IMR-90 (cell line): ENCODE results near the gene ARPC5L. TPM values are rescaled to one million over a fixed set of nuclear protein-coding genes. Genes with fewer than 3 reads are reported as not detected.

Source experiments
- ATAC-seq: fragments of 200-7000 bp; cut with Tn5 transposase; 2 replicates; pipeline ENCODE4 v1.9.1; 2020; ENCODE audit warnings: low read depth, mild to moderate bottlenecking, moderate library complexity
- BruUV-seq: library from RNA; stranded (reverse); fragments of 400-500 nt; replicated peaks from 2 replicates; lab custom pipeline; 2021; lab: Mats Ljungman, UMichigan
- CTCF ChIA-PET: fragments of 300-600 bp; formaldehyde crosslinking; extraction: SDS; loops from one replicate; lab custom pipeline; 2021; ENCODE audit warnings: antibody characterized with exemption; lab: Yijun Ruan, JAX
- POLR2A ChIA-PET: fragments of 300-600 bp; sonication (Branson Sonifier 250); formaldehyde crosslinking; loops from one replicate; lab custom pipeline; 2022; ENCODE audit warnings: antibody characterized with exemption; ENCODE audit not compliant: unreplicated experiment; lab: Charles Lee
- DNase-seq: peaks from one replicate; pipeline ENCODE4 v3.0.0; 2013
- H2AFZ ChIP-seq: replicated peaks from 2 replicates; pipeline ENCODE3; 2013; ENCODE audit warnings: low read length, mild to moderate bottlenecking; ENCODE audit not compliant: poor library complexity
- H2AK5ac ChIP-seq: 2 replicates; pipeline ENCODE4 v1.6.1; 2013; ENCODE audit warnings: low read depth, low read length, inconsistent platforms
- H2AK9ac ChIP-seq: replicated peaks from 2 replicates; pipeline ENCODE3; 2013; ENCODE audit warnings: mild to moderate bottlenecking, low read depth, low read length, moderate library complexity; ENCODE audit not compliant: poor library complexity
- H2BK120ac ChIP-seq: 2 replicates; pipeline ENCODE4 v1.6.1; 2013; ENCODE audit warnings: low read depth, low read length, inconsistent platforms
- H2BK15ac ChIP-seq: 3 replicates; pipeline ENCODE4 v1.6.1; 2013; ENCODE audit warnings: low read depth, low read length, inconsistent platforms
- H2BK20ac ChIP-seq: 2 replicates; pipeline ENCODE4 v1.6.1; 2013; ENCODE audit warnings: low read depth, mild to moderate bottlenecking, inconsistent platforms, low read length, moderate library complexity
- H2BK5ac ChIP-seq: 2 replicates; pipeline ENCODE4 v1.6.1; 2013; ENCODE audit warnings: mild to moderate bottlenecking, low read depth, low read length, inconsistent platforms; ENCODE audit not compliant: poor library complexity, severe bottlenecking
- H3K14ac ChIP-seq: replicated peaks from 2 replicates; pipeline ENCODE4 v1.6.1; 2013; ENCODE audit warnings: low read depth, low read length, inconsistent platforms
- H3K18ac ChIP-seq: 2 replicates; pipeline ENCODE4 v1.6.1; 2013; ENCODE audit warnings: low read depth, low read length, control low read depth
- H3K23ac ChIP-seq: 2 replicates; pipeline ENCODE4 v1.6.1; 2013; ENCODE audit warnings: low read depth, low read length, inconsistent platforms
- H3K27ac ChIP-seq: 2 replicates; pipeline ENCODE4 v1.5.1; 2013; ENCODE audit warnings: mild to moderate bottlenecking, control low read depth, low read length; ENCODE audit not compliant: insufficient read depth
- H3K27me3 ChIP-seq: 2 replicates; pipeline ENCODE4 v1.6.1; 2013; ENCODE audit warnings: low read length; ENCODE audit not compliant: control insufficient read depth, insufficient read depth
- H3K36me3 ChIP-seq: 2 replicates; pipeline ENCODE4 v1.6.1; 2013; ENCODE audit warnings: low read length, mixed read lengths; ENCODE audit not compliant: control insufficient read depth, insufficient read depth
- H3K4ac ChIP-seq: 2 replicates; pipeline ENCODE4 v1.6.1; 2013; ENCODE audit warnings: low read depth, low read length, inconsistent platforms
- H3K4me1 ChIP-seq: 2 replicates; pipeline ENCODE4 v1.6.1; 2013; ENCODE audit warnings: low read length, mixed read lengths; ENCODE audit not compliant: control insufficient read depth, insufficient read depth
- H3K4me2 ChIP-seq: 2 replicates; pipeline ENCODE4 v1.6.1; 2013; ENCODE audit warnings: low read depth, mild to moderate bottlenecking, control low read depth, low read length, moderate library complexity
- H3K4me3 ChIP-seq: 2 replicates; pipeline ENCODE4 v1.5.1; 2013; ENCODE audit warnings: low read depth, mild to moderate bottlenecking, control low read depth, low read length, moderate library complexity; ENCODE audit not compliant: insufficient read depth
- H3K56ac ChIP-seq: 2 replicates; pipeline ENCODE4 v1.6.1; 2013; ENCODE audit warnings: low read length, inconsistent platforms; ENCODE audit not compliant: insufficient read depth; ENCODE audit errors: extremely low read depth
- H3K79me1 ChIP-seq, 2 experiments: 2 replicates each; pipeline ENCODE4 v1.6.1; 2013; ENCODE audit warnings: low read length in 2 of 2, inconsistent platforms in 1 of 2, low read depth in 1 of 2
- H3K9ac ChIP-seq: 2 replicates; pipeline ENCODE4 v1.6.1; 2013; ENCODE audit warnings: low read depth, low read length, control low read depth
- H3K9me1 ChIP-seq: 2 replicates; pipeline ENCODE4 v1.6.1; 2013; ENCODE audit warnings: low read length, inconsistent platforms; ENCODE audit not compliant: insufficient read depth
- H3K9me3 ChIP-seq: 2 replicates; pipeline ENCODE4 v1.6.1; 2013; ENCODE audit warnings: low read length; ENCODE audit not compliant: control insufficient read depth, insufficient read depth
- H4K20me1 ChIP-seq: 2 replicates; pipeline ENCODE4 v1.6.1; 2013; ENCODE audit warnings: low read length, inconsistent platforms; ENCODE audit not compliant: insufficient read depth
- H4K5ac ChIP-seq: 2 replicates; pipeline ENCODE4 v1.6.1; 2013; ENCODE audit warnings: mild to moderate bottlenecking, low read depth, low read length, control low read depth
- H4K8ac ChIP-seq, 2 experiments: 2 replicates each; pipeline ENCODE4 v1.6.1; 2013; ENCODE audit warnings: low read depth in 2 of 2, low read length in 2 of 2, control low read depth in 1 of 2, inconsistent platforms in 1 of 2
- H4K91ac ChIP-seq: 2 replicates; pipeline ENCODE4 v1.6.1; 2013; ENCODE audit warnings: low read depth, low read length, inconsistent platforms; ENCODE audit not compliant: insufficient read depth
- CEBPB ChIP-seq: IDR thresholded peaks from 2 replicates; pipeline ENCODE4 v1.6.1; 2012; ENCODE audit warnings: low read depth, low read length, improper control_type of control experiment
- NFE2L2 ChIP-seq: fragments of 150-350 bp; IDR thresholded peaks from 2 replicates; pipeline ENCODE4 v1.6.1; 2016; ENCODE audit warnings: low read depth, mild to moderate bottlenecking, low read length
- RFX5 ChIP-seq: IDR thresholded peaks from 2 replicates; pipeline ENCODE4 v1.8.0; 2012; ENCODE audit warnings: low read depth, mild to moderate bottlenecking, low read length, moderate library complexity
- WGBS, 2 experiments: methylation state at CpG; one replicate each; pipeline versions ENCODE4 v1.1.5 to v1.1.7; 2013; ENCODE audit warnings: missing lambda C conversion rate in 2 of 2; ENCODE audit not compliant: insufficient read length in 1 of 2; ENCODE audit errors: extremely low coverage in 2 of 2; 5-methylcytosine and 5-hydroxymethylcytosine counted together
- dilution Hi-C: fragments of 300-500 bp; cut with HindIII; formaldehyde crosslinking; loops from one replicate; pipeline ENCODE4 v1.14.3; 2018; ENCODE audit warnings: low sequenced_read_pairs; ENCODE audit not compliant: unreplicated experiment
- in situ Hi-C: fragments of 300-500 bp; cut with MboI; formaldehyde crosslinking; loops from 3 replicates; pipeline ENCODE4 v1.14.3; 2019; ENCODE audit warnings: low sequenced_read_pairs, inconsistent platforms, mixed read lengths
- intact Hi-C: fragments of 100-400 bp; cut with micrococcal nuclease; formaldehyde crosslinking; loops from 2 replicates; pipeline ENCODE4 v1.10.0; 2022
- polyA plus RNA-seq, 3 experiments: library from polyadenylated mRNA; depleted of rRNA; stranded (reverse); fragments of >200 nt; gene quantifications; 2 replicates each; pipeline ENCODE4 v1.2.3, GENCODE V29; 2012; ENCODE audit warnings: low replicate concordance in 1 of 3
- total RNA-seq: library from RNA; depleted of rRNA; stranded (reverse); fragments of >200 nt; gene quantifications from 2 replicates; pipeline ENCODE4 v1.2.3, GENCODE V29; 2012

The ARPC5L gene
- total and polyA plus RNA-seq, 2 of the 4 experiments (the other 2 are of a cell fraction): 11.1 to 53.8 TPM

GRCh38 chr9:124849801-124850200 lies 12.1 kb upstream of the ARPC5L start:
- Histone ChIP-seq H3K4me2 (no peak overlapping the region), H3K9me3 (no peaks in the 10 kb centered on the region), H2AFZ (no peak overlapping the region), H3K4ac (no peak overlapping the region), H3K27me3 (no peaks in the 10 kb centered on the region), H3K23ac (no peak overlapping the region), H3K56ac (no peak overlapping the region), H3K4me3 (no peak overlapping the region), H3K14ac (no peak overlapping the region), H3K9me1 (no peaks in the 10 kb centered on the region), H2BK20ac (no peak overlapping the region), H3K9ac (no peak overlapping the region), H3K4me1 (no peaks in the 10 kb centered on the region), H4K91ac (no peak overlapping the region), H2AK9ac (no peak overlapping the region), H2BK5ac (no peak overlapping the region), H2BK15ac (no peak overlapping the region), H3K79me1 (no peaks in the 10 kb centered on the region), H3K18ac (no peak overlapping the region), H4K5ac (no peak overlapping the region), H4K20me1 (no peaks in the 10 kb centered on the region), H3K27ac (no peak overlapping the region), H2BK120ac (no peak overlapping the region), H2AK5ac (no peak overlapping the region), H3K36me3 (no peaks in the 10 kb centered on the region), H4K8ac (no peak overlapping the region)
- ChIA-PET CTCF (interaction anchor here (1.2 kb wide), 1 partner anchor 9 kb away, joined by 8 read pairs; no protein-coding TSS in a partner anchor), POLR2A (no interaction called here)
- in situ Hi-C loops: loop anchor here (5.0 kb wide), 1 partner anchor 78 kb away; the partner anchor contains the start of gene NR6A1
- TF ChIP-seq RFX5 (no peak), CEBPB (no peak), NFE2L2 (no peak)
- intact Hi-C loops: loop anchor here (5.0 to 10.0 kb wide), 2 partner anchors 138 to 235 kb away; no protein-coding TSS in a partner anchor
- ATAC-seq (no peak), DNase-seq (peak; percentile 82)
- no TSS peak for BruUV-seq
- WGBS, 2 experiments: 0% methylated on average over 4 of the region's 10 CpGs; no CpG with 5 or more reads in 1 of the 2 experiments
- dilution Hi-C loops: no loop called here
